HepG2 (cell line): Measurements from ENCODE around the gene MAPK8IP1. TPM values are rescaled to one million over a fixed set of nuclear protein-coding genes. Genes with fewer than 3 reads are reported as not detected.

ENCODE experiments used
- AKAP8 ChIP-seq: sonication (generic); formaldehyde crosslinking; IDR thresholded peaks from 2 replicates; pipeline ENCODE4 v1.5.1; 2020; ENCODE audit warnings: mild to moderate bottlenecking, missing genetic modification reagents
- CTCF ChIP-seq: sonication (generic); formaldehyde crosslinking; IDR thresholded peaks from 2 replicates; pipeline ENCODE4 v1.5.0; 2020; ENCODE audit warnings: mild to moderate bottlenecking, missing genetic modification reagents, moderate library complexity
- GABPB1 ChIP-seq: IDR thresholded peaks from 2 replicates; pipeline ENCODE4 v1.6.1; 2016; ENCODE audit warnings: mild to moderate bottlenecking, missing genetic modification reagents, moderate library complexity, missing compliant biosample characterization
- GATA4 ChIP-seq: sonication (generic); IDR thresholded peaks from 2 replicates; pipeline ENCODE4 v1.6.1; 2016; ENCODE audit warnings: antibody characterized with exemption, low read depth, borderline replicate concordance
- KIAA2018 ChIP-seq: sonication (generic); formaldehyde crosslinking; IDR thresholded peaks from 2 replicates; pipeline ENCODE4 v1.5.0; 2020; ENCODE audit warnings: mild to moderate bottlenecking, missing genetic modification reagents, borderline replicate concordance
- MIER2 ChIP-seq: IDR thresholded peaks from 2 replicates; pipeline ENCODE4 v1.6.1; 2016; ENCODE audit warnings: missing biosample characterization, missing genetic modification reagents
- NFYB ChIP-seq: sonication (generic); formaldehyde crosslinking; IDR thresholded peaks from 2 replicates; pipeline ENCODE4 v1.4.0; 2020; ENCODE audit warnings: missing genetic modification reagents
- PRPF4 ChIP-seq: fragments of 200-400 bp; formaldehyde crosslinking; IDR thresholded peaks from 2 replicates; pipeline ENCODE4 v1.6.1; 2016; ENCODE audit warnings: low read length, low read depth; ENCODE audit not compliant: poor library complexity, severe bottlenecking
- SMAD9 ChIP-seq: sonication (generic); formaldehyde crosslinking; IDR thresholded peaks from 2 replicates; pipeline ENCODE4 v1.5.1; 2020; ENCODE audit warnings: mild to moderate bottlenecking, missing genetic modification reagents
- ZBTB21 ChIP-seq: sonication (generic); formaldehyde crosslinking; IDR thresholded peaks from 2 replicates; pipeline ENCODE4 v1.4.0; 2020; ENCODE audit warnings: missing genetic modification reagents
- ZBTB4 ChIP-seq: sonication (generic); formaldehyde crosslinking; IDR thresholded peaks from 2 replicates; pipeline ENCODE4 v1.4.0; 2020; ENCODE audit warnings: missing genetic modification reagents, mild to moderate bottlenecking, borderline replicate concordance
- ZFYVE20 ChIP-seq: sonication (generic); formaldehyde crosslinking; IDR thresholded peaks from 2 replicates; pipeline ENCODE4 v1.8.0; 2023; ENCODE audit warnings: low read depth, mild to moderate bottlenecking, moderate library complexity, missing genetic modification reagents, borderline replicate concordance
- ZNF335 ChIP-seq: sonication (generic); formaldehyde crosslinking; IDR thresholded peaks from 2 replicates; pipeline ENCODE4 v1.4.0; 2020; ENCODE audit warnings: missing genetic modification reagents
- ZNF510 ChIP-seq: sonication (generic); formaldehyde crosslinking; IDR thresholded peaks from 2 replicates; pipeline ENCODE4 v1.4.0; 2020; ENCODE audit warnings: low read depth, mild to moderate bottlenecking, missing genetic modification reagents
- ZNF652 ChIP-seq: IDR thresholded peaks from 2 replicates; pipeline ENCODE4 v1.6.1; 2016; ENCODE audit warnings: low read depth, borderline replicate concordance
- polyA plus RNA-seq, 8 experiments: library from polyadenylated mRNA; depleted of rRNA in 3 of 8; stranded (reverse) in 7 of 8; unstranded in 1 of 8; fragments of >200 nt; fragmentation: Illumina TruSeq in 4 of 8; extraction: Trizol in 4 of 8; gene quantifications; 2 replicates each; pipeline versions ENCODE4 v1.2.1 to v1.2.3, GENCODE V29; 2011 to 2016; ENCODE audit warnings: low read depth in 4 of 8, missing spikeins in 1 of 8, mixed read lengths in 1 of 8; ENCODE audit not compliant: insufficient read depth in 1 of 8
- total RNA-seq, 5 experiments: library from RNA; depleted of rRNA; stranded (reverse); fragments of >200 nt; fragmentation: Illumina TruSeq; extraction: Trizol; gene quantifications; 2 replicates each; pipeline ENCODE4 v1.2.3, GENCODE V29; 2016; ENCODE audit warnings: low read depth in 1 of 5

MAPK8IP1 gene
- total and polyA plus RNA-seq, 2 of the 13 experiments (the other 11 are each of a cell fraction or from before 2014, with no cell fraction given), result 2.2 to 4.2 TPM

GRCh38 chr11:45846974-45847910 lies 38.2 kb upstream of the MAPK8IP1 start, which contains the start of gene CRY2 (continued):
- no peak for TF ChIP-seq KIAA2018
- peak; percentile 86 for TF ChIP-seq GABPB1 (CRISPR knock-in tag)
- no peak for TF ChIP-seq ZFYVE20 (CRISPR knock-in tag)
- TF ChIP-seq SMAD9, result peak; percentile 80; the same call in 1 of the 2 replicates
- TF ChIP-seq CTCF (CRISPR knock-in tag), result no peak
- TF ChIP-seq AKAP8 (CRISPR knock-in tag), result no peak
- TF ChIP-seq ZNF510 (CRISPR knock-in tag), result no peak
- no peak; the same call in 1 of the 2 replicates for TF ChIP-seq ZBTB21 (CRISPR knock-in tag)
- TF ChIP-seq PRPF4, result no peak
- peak; percentile 23; the same call in 1 of the 2 replicates for TF ChIP-seq GATA4
- peak; percentile 98 for TF ChIP-seq ZNF335
- TF ChIP-seq ZBTB4 (CRISPR knock-in tag), result no peak
- peak; percentile 79 for TF ChIP-seq NFYB
- TF ChIP-seq MIER2 (CRISPR knock-in tag), result no peak
- TF ChIP-seq ZNF652 (CRISPR knock-in tag), result no peak
